ENCODE results near the gene PROX2. TPM values are rescaled to one million over a fixed set of nuclear protein-coding genes. Genes with fewer than 3 reads are reported as not detected.

Gene PROX2
- total and polyA plus RNA-seq, 11 donors, result not detected

DNA sequence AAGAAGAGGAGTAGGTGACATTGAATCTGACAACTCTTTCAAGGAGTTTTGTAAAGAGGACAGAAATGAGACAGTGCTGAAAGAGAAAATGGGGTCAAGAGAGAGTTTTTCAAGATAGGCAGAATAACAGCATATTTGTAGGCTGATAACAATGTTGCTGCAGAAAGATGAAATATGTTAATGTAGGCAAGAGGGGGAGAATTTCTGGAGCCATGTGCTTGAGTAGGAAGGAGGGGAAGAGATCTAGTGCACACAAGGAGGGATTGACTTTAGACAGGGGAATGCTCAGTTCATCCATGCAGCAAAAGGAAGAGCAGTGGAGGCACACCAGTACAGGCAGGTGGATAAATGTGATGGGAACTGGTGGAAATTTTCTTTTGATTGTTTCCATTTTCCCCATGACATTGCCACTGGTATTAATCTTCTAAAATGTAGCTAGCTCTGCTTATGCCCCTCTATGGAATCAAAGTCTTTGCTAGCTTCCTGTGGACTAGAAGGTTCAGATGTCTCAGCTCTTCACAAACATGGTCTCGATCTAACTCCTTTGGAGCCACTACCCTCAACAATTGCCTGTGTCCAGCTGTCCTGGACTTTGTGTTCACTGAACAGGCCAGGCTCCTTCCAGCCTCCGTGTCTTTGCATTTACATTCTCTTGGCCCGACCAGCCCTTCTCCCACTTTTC, 9.1 kb downstream of the PROX2 start:
- Histone ChIP-seq H3K9me3 (no peaks in the 10 kb centered on the region), H3K36me3 (no peaks in the 10 kb centered on the region), H3K4me1 (peaks cover 0 to 23% (median 0%) of the 10 kb centered on the region in 12 donors), H3K27me3 (no peaks in the 10 kb centered on the region), H3K27ac (no peak overlapping the region), H3K4me3 (no peak overlapping the region)
- TF ChIP-seq, protein P1, sequence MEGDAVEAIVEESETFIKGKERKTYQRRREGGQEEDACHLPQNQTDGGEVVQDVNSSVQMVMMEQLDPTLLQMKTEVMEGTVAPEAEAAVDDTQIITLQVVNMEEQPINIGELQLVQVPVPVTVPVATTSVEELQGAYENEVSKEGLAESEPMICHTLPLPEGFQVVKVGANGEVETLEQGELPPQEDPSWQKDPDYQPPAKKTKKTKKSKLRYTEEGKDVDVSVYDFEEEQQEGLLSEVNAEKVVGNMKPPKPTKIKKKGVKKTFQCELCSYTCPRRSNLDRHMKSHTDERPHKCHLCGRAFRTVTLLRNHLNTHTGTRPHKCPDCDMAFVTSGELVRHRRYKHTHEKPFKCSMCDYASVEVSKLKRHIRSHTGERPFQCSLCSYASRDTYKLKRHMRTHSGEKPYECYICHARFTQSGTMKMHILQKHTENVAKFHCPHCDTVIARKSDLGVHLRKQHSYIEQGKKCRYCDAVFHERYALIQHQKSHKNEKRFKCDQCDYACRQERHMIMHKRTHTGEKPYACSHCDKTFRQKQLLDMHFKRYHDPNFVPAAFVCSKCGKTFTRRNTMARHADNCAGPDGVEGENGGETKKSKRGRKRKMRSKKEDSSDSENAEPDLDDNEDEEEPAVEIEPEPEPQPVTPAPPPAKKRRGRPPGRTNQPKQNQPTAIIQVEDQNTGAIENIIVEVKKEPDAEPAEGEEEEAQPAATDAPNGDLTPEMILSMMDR (IDR thresholded peaks at IDR 0.05), result no peak
- no peak for TF ChIP-seq POLR2A (IDR thresholded peaks at IDR 0.05)
- DNase-seq (no peak), ATAC-seq (no peak)
- WGBS, 4 donors, result 74 to 80% (median 77%) methylated on average over 3 of the region's 3 CpGs
- intact Hi-C loops (cut with DNase I), result loop anchor here in 1 of 10 donors (10.0 kb wide), 1 partner anchor 438 kb away; no protein-coding TSS in a partner anchor

DNA sequence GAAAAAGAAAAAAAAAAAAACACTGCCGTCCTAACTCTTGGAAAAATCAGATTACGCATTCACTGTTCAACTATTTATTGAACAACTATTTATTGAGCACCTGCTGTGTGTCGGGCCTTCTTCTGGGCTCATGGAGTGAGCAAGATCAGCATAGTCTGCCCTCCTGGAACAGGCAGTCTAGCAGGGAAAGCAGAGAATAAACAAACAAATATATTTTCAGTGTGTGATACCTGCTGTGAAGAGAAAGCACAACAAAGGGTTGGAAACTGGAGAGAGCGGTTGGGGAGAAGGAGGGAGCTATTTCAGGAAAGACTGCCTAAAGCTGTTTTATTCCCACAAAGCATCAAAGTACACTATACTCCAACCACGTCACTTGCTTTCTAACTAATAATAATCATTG, 10.8 kb downstream of the PROX2 start:
- Histone ChIP-seq H3K4me3 (no peak overlapping the region), H3K9me3 (no peaks in the 10 kb centered on the region), H3K27me3 (no peaks in the 10 kb centered on the region), H3K36me3 (no peaks in the 10 kb centered on the region), H3K4me1 (peaks cover 0 to 31% (median 9%) of the 10 kb centered on the region in 12 donors), H3K27ac (no peak overlapping the region)
- intact Hi-C loops (cut with DNase I), result loop anchor here in 1 of 10 donors (10.0 kb wide), 1 partner anchor 440 kb away; no protein-coding TSS in a partner anchor
- WGBS, 4 donors, result 95 to 97% (median 96%) methylated on average over 5 of the region's 5 CpGs
- TF ChIP-seq, protein P1 (IDR thresholded peaks at IDR 0.05), result no peak
- no peak for TF ChIP-seq POLR2A (IDR thresholded peaks at IDR 0.05)
- DNase-seq, result no peak
- ATAC-seq, result no peak

DNA sequence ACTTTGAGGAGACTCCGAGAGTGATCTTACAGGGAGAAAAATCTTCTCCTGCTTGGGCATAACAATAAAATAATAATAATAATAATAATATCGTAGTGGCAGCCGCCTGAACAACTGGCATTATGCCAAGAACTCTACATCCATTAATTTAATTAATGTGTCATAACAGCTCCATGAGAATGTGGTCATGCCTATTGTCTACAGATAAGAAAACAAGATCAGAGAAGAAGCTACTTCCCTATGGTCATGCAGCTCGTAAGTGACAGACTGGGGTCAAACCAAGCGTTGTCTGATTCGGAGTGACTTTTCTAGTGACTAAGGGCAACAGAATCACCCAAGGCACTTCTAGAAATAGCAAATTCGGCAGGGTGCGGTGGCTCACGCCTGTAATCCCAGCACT, 11.7 kb downstream of the PROX2 start:
- DNase-seq, result no peak
- TF ChIP-seq POLR2A (IDR thresholded peaks at IDR 0.05), result no peak
- TF ChIP-seq, protein P1 (IDR thresholded peaks at IDR 0.05), result no peak
- WGBS, 4 donors, result 86 to 91% (median 89%) methylated on average over 9 of the region's 9 CpGs
- no peaks in the 10 kb centered on the region for H3K36me3 ChIP-seq
- no peaks in the 10 kb centered on the region for H3K9me3 ChIP-seq
- no peaks in the 10 kb centered on the region for H3K27me3 ChIP-seq
- ATAC-seq, result no peak
- H3K4me1 ChIP-seq, result peaks cover 0 to 31% (median 9%) of the 10 kb centered on the region in 12 donors
- H3K4me3 ChIP-seq, result no peak overlapping the region
- H3K27ac ChIP-seq, result no peak overlapping the region
- intact Hi-C loops (cut with DNase I), result loop anchor here in 6 of 10 donors (5.0 to 10.0 kb wide), 3 partner anchors 43 to 441 kb away; no protein-coding TSS in a partner anchor

DNA sequence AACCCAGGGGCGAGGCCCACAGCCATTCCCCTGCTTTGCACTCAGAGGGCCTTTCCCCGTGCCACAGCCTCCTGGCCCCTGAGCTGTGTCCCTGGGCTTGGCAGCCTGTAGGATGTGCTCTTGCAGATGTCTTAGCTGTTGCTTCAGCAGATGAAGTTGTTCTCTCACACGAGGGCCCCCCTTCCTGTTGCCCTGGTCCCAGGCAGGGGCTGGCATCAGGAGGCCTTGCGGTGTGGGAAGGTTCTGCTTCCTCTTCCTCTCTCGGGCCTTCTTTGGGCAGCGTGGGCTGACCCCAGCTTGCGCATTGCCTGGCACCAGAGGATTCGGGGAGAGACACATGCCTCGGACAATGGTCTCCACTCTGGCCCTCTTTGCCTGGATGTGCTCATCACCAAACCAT, 12.7 kb downstream of the PROX2 start:
- Histone ChIP-seq H3K27me3 (no peaks in the 10 kb centered on the region), H3K9me3 (no peaks in the 10 kb centered on the region), H3K27ac (no peak overlapping the region), H3K4me3 (no peak overlapping the region), H3K4me1 (peaks cover 0 to 31% (median 9%) of the 10 kb centered on the region in 12 donors), H3K36me3 (no peaks in the 10 kb centered on the region)
- WGBS, 4 donors, result 73 to 88% (median 81%) methylated on average over 9 of the region's 9 CpGs
- peak in 2 of 4 donors; percentile 33 to 46 for ATAC-seq
- peak in 2 of 5 donors; percentile 19 to 32 for DNase-seq
- intact Hi-C loops (cut with DNase I), result loop anchor here in 6 of 10 donors (5.0 to 10.0 kb wide), 3 partner anchors 44 to 442 kb away; no protein-coding TSS in a partner anchor
- TF ChIP-seq POLR2A (IDR thresholded peaks at IDR 0.05), result no peak

All from heart left ventricle (tissue), 16 donors.